ENCODE results near the gene CDHR2.

DNA sequence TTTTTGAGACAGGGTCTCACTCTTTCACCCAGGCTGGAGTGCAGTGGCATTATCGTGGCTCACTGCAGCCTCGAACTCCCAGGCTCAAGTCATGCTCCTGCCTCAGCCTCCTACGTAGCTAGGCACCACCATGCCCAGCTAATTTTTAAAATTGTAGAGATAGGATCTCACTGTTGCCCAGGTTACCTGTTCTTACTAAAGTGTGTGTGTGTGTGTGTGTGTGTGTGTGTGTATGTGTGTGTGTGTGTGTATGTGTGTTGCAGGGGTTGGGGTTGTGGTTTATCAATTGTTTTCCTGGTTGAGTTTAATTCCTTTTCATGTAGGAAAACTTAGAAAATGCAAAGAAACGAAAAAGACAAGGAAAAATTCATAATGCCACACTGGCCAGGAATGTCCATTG, 33.7 kb upstream of the CDHR2 start:
- TF ChIP-seq, protein P1, sequence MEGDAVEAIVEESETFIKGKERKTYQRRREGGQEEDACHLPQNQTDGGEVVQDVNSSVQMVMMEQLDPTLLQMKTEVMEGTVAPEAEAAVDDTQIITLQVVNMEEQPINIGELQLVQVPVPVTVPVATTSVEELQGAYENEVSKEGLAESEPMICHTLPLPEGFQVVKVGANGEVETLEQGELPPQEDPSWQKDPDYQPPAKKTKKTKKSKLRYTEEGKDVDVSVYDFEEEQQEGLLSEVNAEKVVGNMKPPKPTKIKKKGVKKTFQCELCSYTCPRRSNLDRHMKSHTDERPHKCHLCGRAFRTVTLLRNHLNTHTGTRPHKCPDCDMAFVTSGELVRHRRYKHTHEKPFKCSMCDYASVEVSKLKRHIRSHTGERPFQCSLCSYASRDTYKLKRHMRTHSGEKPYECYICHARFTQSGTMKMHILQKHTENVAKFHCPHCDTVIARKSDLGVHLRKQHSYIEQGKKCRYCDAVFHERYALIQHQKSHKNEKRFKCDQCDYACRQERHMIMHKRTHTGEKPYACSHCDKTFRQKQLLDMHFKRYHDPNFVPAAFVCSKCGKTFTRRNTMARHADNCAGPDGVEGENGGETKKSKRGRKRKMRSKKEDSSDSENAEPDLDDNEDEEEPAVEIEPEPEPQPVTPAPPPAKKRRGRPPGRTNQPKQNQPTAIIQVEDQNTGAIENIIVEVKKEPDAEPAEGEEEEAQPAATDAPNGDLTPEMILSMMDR (IDR thresholded peaks at IDR 0.05): no peak
- no peak for TF ChIP-seq POLR2A (IDR thresholded peaks at IDR 0.05)

All from heart left ventricle (tissue), 13 donors.